SKM-1 (cell line): ENCODE data around the gene SDK1.
"Not testable (repeated sequence)": the region's sequence is repeated elsewhere in the genome, so short reads cannot be mapped to it uniquely, and the experiment has no call there.

Experiments
- DNase-seq: peaks from one replicate; lab custom pipeline; 2025; ENCODE audit not compliant: unreplicated experiment; lab: John Stamatoyannopoulos, UW

SDK1 gene

GRCh38 chr7:3710122-3710521 lies 409.1 kb downstream of the SDK1 start:
- DNase-seq: no peak

DNA sequence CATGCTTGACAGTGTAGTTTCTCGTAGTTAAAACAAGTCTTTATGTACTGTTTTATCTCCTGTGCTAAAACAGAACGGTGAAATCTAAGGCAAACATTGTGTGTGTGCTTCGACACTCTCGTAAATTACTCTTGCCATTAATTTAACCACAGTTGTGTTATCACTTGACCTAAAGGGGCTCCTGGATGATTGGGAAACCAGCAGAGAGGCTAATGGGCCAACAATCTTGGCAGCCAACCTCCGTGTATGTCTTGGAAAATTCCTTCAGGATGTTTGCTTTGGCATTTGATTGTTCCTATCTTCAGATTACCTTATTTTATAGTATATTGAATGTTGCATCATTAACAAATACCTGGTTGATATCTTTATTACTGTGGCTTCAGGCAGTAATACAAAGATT lies 409.5 kb downstream of the SDK1 start:
- no peak for DNase-seq

DNA sequence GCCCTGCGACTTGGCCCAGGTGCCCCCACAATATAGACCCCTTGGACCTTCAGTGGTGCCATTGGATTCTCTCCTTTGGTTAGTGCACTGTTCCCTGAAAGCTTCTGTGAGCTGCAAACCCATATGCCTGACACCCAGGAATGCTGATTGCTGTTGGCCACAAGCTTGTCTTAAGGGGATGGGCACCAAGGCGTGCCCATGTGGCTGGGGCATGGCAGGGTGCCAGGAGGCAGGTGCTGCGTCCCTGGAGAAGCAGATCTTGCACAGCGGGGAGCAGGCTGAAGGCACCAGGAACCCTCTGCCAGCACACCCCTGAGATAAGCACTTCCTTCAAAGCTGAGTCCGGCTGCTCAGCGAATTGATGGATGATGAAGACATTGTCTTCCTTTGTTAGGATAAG lies 411.8 kb downstream of the SDK1 start:
- DNase-seq: no peak

GRCh38 chr7:3721422-3721821 lies 420.4 kb downstream of the SDK1 start:
- DNase-seq: no peak

- no peak for DNase-seq
Observed at GRCh38 chr7:3722396-3722922, 421.4 kb downstream of the SDK1 start.

GRCh38 chr7:3725155-3726059 lies 424.4 kb downstream of the SDK1 start:
- DNase-seq: no peak

DNA sequence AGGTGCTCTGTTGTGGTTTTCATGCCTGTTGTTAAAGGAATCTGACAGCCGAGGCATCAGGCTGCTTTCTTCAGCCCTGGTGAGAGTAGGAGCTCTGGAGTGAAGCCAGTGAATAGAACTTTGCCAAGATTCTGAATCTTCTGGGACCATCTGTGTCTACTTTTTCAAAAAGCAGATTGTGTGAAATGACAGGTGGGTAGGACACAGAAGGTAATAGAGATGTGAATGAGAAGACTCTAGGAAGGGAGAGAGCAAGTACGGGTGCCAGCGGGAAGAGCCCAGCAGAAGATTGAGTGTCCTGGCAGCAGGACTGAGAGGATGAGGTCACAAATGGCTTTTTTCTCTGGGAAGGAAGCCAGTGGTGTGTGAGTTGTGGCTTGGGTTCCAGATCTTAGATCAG lies 429.2 kb downstream of the SDK1 start:
- no peak for DNase-seq

GRCh38 chr7:3732395-3733005 lies 431.4 kb downstream of the SDK1 start:
- no peak for DNase-seq

DNA sequence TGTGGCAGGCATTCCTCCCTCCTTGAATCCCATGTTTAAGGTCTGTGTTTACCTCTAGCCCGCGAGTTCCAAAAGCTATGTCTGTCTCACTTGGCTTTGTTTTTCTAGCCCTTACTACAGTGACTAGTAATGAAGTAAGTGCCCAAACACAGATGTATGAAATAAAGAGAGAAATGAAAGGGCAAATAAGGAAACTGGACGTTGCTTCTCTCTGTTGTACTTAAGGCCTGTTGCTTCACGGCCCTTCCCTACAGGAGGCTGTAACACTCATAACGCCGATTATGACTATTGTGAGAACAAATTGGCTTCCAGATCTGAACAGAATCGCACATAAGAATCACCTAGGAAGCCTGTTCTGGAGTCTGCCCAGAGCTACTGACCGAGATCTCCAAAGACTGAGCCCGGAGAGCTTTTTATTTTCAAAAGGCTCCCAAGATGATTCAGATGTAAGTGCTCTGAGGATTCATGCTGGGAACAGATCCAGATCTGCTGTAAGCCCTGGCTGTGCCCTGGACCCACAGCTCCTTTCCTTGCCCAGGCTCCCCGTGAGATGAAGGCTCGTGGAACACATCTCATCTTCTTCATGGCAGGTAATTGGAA lies 432.6 kb downstream of the SDK1 start:
- no peak for DNase-seq

DNA sequence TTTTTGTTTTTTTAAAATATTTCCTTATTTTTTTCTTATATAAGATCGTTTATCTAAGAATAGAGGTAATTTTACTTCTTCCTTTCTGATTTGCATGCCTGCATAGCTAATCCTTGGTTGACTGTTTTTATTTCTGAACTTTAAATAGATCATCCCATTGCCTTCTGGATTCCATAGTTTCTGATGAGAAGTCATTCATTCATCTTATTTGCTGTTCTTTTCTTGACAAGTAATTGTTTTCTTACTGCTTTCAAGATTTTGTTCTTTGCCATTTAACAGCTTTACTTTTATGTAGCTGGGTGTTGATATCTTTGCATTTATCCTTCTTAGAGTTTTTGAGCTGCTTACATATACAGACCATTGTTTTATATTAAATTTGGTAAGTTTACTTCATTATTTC lies 437.9 kb downstream of the SDK1 start:
- DNase-seq: no peak

DNA sequence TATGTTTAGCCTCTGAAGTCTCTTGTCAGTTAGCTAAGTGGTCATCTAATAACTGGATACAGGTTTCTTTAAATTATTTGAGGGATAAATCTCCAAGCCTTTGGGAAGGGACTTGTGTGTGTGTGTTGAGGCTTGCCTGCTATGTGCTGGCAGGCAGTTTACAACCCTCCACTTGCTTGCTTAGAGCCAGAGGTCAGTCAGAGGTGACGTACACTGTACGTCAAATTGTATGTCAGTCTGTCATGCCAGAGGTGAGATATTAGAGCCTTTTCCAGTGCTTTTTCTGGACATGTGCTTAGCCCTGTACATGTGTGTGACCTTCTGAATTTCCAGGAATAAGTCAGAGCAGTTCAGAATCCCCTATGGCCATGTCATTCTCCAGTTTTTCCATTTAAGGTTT lies 438.9 kb downstream of the SDK1 start:
- no peak for DNase-seq

DNA sequence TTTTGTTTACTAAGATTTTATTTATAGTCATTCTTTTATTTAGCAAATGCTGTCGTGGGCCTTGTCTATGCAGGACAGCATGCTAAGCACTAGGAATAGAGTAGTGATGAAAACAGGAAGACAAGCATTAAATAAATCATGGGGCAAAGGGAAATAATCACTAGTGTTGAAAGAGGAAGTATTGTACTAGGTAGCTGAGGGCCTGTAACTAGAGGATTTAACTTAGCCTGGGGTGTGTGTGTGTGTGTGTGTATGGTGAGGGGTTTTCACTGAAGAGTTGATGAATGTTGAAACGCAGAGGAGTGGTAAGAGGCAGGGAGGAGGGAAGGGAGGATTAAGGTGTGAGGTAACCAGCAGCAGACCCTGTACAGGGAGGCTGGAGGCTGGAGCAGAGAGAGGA lies 446.4 kb downstream of the SDK1 start:
- peak; percentile 61 for DNase-seq

DNA sequence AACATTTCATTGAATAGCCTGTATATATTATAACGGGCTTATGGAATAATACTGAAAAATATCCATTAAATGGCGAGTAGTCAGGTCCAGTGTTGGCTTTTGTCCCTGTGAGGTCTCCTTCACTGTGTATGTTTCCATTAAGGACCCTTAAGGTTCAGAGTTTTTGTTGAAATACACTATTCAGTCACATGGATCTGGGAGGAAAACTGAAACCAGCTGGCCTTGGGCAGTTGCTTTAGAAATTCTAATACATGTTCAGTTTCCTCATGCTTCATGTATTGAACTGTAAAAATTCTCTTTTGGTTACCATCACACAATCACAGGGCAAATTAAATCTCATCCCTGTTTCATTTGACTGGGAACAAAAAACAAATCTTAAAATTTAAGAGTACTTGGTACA lies 447.3 kb downstream of the SDK1 start:
- no peak for DNase-seq

- DNase-seq: no peak
Observed at GRCh38 chr7:3753868-3754267, 452.8 kb downstream of the SDK1 start.

DNA sequence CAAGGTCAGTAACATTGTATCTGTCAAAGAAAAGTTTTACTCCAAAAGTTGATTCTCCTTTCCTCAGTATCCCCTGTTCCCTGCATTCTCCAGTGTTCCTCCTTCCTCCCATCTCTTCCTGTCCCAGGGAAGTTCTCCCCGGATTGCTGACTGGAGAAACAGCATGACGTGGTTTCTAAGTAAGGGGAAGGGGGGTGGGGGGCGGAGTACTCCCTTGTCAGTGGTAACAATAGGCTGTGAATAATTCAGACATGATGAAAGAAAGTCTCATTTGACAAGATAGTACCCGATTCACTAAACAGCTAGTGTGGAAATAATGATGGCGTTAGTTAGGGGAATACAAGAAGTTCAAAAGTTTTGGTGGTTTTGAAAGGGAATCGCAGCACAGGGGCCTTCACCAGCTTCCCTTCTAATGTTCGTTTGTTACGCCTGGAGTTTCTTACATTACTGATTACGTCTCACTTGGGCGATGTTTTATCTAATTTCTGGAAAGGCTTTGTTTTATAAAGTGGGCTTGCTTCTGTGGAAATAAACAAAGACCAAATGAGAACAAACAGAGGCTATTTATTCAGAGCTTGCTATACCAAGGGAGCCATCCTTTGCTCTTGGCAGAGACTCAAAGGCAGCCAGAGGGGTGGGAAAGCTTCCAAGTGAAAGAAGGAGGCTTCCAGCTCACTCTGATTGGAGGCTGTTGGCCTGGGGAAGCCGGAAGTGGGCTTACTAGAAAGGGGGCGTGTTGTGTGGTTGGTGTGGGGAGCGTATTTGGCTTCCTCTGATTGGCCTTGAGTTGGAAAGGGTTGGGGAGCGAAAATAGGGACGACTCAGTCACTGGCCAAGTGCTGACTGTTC lies 453.7 kb downstream of the SDK1 start:
- no peak for DNase-seq

DNA sequence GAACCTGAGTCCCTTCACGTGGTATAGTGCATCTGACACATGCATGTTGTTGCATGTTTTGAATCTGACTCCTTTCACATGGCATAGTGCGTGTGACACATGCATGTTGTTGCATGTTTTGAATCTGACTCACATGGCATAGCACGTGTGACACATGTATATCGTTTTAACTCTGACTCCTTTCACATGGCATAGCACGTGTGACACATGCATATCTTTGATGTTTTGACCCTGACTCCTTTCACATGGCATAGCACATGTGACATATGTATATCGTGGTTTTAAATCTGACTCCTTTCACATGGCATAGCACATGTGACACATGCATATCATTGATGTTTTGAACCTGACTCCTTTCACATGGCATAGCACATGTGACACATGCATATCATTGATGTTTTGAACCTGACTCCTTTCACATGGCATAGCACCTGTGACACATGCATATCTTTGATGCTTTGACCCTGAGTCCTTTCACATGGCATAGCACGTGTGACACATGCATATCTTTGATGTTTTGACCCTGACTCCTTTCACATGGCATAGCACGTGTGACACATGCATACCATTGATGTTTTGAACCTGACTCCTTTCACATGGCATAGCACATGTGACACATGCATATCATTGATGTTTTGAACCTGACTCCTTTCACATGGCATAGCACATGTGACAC lies 454.9 kb downstream of the SDK1 start:
- DNase-seq: not testable (repeated sequence)

DNA sequence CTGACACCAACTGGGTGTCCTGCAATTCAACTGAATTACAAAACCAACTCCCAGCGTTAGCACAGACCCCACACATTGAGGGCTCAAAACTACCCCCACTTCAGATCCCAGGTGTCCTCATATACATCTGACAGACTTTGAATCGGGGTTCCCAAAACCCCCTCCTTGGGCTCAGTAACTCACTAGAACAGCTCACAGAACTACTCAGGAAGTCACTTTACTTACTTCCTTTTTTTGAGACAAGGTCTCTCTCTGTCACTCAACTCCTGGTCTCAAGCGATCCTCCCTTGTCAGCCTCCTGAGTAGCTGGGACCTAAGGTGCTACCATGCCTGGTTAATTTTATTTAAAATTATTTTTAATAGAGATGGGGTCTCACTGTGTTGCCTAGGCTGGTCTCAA lies 456.0 kb downstream of the SDK1 start:
- DNase-seq: no peak

DNA sequence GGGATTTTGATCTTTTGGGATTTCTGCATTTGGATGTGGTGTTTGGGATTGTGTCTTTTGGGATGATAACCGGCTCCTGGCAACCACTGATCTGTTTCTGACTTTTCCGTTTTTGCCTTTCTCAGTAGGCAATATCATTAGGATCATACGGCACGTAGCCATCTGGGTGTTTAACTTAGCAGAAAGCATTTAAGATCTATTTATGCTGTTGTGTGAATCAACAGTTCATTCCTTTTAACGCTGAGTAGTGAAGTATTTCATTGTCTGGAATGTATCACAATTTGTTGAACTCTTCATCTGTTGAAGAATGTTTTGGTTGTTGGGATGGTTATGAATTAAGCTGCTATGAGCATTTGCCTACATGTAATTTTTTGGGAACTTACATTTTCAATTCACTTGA lies 459.6 kb downstream of the SDK1 start:
- DNase-seq: no peak

- no peak for DNase-seq
Observed at GRCh38 chr7:3762146-3762831, 461.2 kb downstream of the SDK1 start.
